Right ventricle myocardium inferior (tissue), 1 donor: ENCODE measurements around the gene OR6V1. TPM values are rescaled to one million over a fixed set of nuclear protein-coding genes. Genes with fewer than 3 reads are reported as not detected.
"Not testable (repeated sequence)": the region's sequence is repeated elsewhere in the genome, so short reads cannot be mapped to it uniquely, and the experiment has no call there.

ENCODE experiments used
- ATAC-seq: fragments of 200-7000 bp; cut with Tn5 transposase; one replicate; pipeline ENCODE4 v1.9.1; 2020; ENCODE audit warnings: mild to moderate bottlenecking, moderate library complexity
- DNase-seq: peaks from one replicate; pipeline ENCODE4 v3.0.0; 2021; ENCODE audit errors: missing footprints
- intact Hi-C: fragments of 100-400 bp; cut with DNase I; formaldehyde crosslinking; loops from one replicate; pipeline ENCODE4 v1.11.0; 2022
- total RNA-seq: library from RNA; stranded (reverse); fragmentation: NEBNext Ultra II Directional; extraction: Animal tissue kit (Norgen Biotek cat#: 25700); gene quantifications from one replicate; pipeline ENCODE4 v1.2.1, GENCODE V29; 2021
- donor health status: DM: no; HTN: yes; CAD: no; lungs with severe emphysema.

OR6V1 gene
- total RNA-seq, 1 donor from 2014 or later: not detected

DNA sequence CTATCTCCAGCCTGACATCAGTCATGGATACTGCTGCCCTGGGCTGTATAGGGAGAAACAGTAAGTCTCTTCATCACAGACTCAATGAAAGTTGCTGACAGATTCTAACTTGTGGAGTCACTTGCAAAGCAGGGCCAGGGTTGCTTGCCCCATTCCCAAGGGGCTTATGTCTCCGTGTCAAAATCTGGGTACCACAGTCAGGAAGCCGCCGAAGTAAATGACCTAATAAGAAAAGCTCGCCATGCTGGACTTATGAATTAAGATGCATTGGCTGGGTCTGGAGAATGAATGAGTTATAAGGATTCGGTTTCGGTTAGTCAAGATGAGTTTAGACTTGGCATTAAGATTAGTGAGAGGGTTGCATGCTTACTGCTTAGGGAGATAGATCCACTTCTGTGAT lies 10.8 kb upstream of the OR6V1 start:
- intact Hi-C loops: no loop called here
- ATAC-seq: no peak
- no peak for DNase-seq

DNA sequence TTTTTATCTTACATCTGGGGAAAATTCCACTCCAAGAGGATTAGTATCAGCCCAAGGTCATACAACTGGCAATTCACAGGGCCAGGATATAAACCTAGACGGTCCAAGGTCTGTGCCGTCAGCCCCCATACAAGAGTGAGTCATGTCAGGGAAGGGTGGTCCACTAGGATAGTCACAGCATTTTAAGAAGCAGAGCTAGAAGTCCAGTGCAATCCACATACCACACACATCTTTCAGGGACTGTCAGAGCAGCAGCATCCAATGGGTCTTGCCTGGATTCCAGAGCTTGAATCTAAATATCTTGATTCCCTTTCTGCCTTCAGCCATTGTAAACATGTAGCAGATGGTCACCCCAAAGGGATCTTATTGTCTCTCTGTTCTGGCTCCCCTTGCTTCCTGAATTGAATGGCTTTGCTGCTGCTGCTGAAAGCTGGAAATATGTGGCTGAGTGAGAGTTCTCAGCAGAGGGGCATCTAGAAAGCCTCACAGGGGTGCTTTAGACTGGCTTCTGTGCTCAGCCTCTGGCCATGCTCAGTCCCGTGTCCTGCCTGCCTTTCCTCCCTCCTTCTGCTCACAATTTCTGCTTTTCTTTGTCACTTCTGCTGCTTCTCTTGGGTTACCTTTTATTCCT lies 9.9 kb upstream of the OR6V1 start:
- intact Hi-C loops: no loop called here
- no peak for ATAC-seq
- no peak for DNase-seq

DNA sequence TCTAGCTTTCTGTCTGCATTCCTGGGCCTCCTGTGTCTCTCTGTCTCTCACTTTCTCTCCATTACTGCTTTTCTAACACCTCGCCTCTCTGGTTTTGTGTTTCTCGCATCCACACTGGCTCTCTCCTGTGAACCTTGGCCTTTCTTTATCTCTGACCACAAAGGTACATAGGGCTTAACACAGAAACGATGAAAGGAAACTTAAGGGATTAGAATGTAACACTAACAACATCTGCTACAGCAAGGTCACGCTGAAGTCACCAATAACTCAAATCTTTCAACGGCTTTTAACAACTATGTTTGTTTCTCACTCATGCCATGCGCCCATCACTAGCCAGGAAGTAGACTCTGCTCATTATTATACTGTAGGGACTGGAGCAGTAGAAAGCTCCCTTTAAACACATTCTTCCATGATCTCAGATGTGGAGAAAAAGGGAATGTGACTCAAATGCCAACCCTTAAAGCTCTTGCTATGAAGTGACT lies 9.3 kb upstream of the OR6V1 start:
- DNase-seq: no peak
- no peak for ATAC-seq
- intact Hi-C loops: no loop called here

DNA sequence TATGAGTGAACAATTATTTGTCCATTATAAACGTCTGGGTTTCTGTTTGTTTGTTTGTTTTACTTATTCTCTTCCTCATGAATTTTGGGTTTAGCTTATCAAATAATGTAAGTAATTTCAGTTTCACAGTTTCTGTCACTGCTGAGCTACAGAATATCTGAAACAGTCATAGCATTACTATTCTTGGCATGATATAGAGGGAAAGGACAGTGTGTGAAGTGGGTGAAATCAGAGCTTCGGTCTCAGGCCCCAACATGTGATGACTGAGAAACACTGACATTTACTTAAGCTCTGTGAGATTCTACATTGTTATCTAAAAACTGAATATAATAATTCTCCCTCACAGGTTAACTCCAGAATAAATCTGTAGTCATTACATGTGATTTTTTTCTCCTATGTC lies 8.8 kb upstream of the OR6V1 start:
- DNase-seq (no peak), ATAC-seq (no peak)
- intact Hi-C loops: no loop called here

DNA sequence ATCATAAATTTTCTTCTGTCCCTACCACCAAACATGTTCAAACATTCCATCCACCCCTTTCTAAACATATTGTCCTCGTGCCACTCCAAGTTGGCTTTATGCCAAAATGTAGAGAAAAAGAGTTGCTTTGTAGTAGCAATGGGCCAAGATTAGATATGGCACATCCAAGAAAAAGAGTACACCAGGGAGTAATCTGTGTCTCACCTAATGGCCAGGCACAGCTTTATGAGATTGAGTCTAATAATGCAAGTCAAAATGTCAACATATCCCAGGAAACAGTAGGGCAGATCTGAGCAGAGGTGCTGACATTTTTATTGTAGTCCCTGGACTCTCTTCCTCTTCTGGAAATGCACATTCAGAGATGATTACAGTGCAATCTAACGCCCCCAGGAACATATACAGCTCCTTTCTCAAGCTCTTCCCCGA lies 5.7 kb upstream of the OR6V1 start:
- DNase-seq (no peak), ATAC-seq (no peak)
- intact Hi-C loops: no loop called here

DNA sequence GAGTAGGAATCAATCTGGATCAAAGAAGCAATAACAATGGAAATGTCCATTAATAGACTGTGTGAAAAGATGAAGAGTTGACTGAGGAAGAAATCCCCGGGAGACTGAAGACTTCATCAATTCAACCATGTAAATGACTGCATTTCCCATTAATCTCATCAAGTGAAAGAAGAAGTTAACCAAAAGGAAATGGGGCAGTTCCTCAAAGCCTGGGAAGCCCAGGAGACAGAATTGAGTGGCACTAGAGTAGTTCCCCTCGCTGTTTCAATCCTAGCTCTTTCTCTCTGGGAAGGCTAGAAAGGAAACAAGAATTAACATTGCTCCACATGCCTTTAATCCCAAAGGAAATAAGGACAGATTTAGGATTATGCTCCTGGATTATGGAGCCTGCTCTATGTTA lies 4.8 kb upstream of the OR6V1 start:
- no peak for ATAC-seq
- intact Hi-C loops: no loop called here
- DNase-seq: no peak

DNA sequence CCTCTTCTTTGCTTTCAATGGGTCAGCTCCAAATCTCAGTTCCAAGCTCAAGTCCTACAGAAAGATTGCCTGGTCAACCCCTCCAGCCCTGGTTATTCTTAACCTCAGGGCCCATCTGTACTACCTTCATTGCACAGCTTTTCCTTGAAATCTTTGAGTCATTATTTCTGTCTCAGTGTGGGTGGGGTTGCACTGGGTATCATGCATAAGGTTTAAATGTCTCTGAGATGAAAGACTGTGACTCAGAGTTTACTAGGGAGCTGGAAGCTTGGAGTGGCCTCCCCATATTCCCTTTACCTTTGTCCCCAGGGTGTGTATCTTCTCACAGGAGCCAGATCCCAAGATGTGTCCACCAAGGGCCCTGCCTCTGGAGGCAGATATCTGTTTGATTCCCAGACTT lies 3.3 kb upstream of the OR6V1 start:
- DNase-seq (no peak), ATAC-seq (no peak)
- intact Hi-C loops: no loop called here

DNA sequence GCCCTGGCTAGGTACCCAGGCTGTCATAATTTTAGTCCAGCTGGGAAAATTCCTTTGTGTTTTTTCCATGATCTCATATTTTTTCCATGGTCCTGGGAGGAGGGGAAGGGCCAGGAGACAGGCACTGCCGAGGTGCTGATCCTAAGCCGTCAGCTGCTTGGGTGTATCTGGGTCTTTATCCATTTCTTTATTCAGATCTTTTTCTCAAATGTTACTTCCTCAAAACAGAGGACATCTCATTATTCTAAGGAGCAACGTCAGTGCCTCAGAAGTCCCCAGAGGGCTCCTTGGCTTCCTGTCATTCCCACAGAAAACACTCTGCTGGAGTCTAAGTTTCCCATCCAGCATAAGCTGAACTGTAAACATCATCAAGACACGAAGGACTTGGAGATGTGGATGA lies 2.8 kb upstream of the OR6V1 start:
- ATAC-seq (peak; percentile 70), DNase-seq (no peak)
- intact Hi-C loops: no loop called here

DNA sequence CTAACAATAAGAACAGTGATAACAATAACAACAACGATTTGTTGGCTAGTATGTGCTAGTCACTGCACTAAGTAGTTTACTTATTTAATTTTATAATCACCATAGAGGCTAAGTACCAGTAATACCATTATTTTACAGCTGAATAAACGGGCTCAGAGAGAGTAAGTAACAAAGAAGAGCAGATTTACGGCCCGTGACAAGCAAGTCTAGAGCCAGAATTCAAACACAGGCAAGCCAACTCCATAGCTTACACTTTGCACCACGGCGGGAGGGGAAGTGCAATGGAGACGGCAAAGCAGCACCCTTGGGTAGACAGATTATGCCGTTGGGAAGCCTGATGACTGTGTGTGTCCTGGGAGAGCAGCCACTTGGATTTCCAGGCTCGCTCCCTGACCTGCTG lies 1.2 kb upstream of the OR6V1 start:
- ATAC-seq: no peak
- DNase-seq: no peak
- intact Hi-C loops: no loop called here

DNA sequence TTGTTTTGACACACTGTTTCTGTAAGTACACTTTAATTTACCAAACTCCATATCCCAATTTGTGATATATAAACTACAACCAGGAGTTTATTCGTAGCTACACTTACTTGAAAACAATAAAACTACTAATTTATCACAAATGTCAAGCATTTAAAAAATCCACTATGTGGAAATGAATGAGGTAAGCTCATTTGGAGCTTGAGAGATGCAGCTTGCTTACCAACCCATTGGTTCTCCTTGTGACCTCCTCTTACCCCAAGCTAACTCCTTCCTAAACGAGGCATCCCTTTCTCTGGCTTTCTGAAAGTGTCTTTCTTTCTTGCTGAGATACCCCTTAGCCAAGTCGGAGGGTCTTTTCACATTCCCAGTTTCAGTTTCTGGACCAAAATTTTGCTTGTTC lies 2.5 kb downstream of the OR6V1 start:
- no peak for DNase-seq
- no peak for ATAC-seq
- intact Hi-C loops: no loop called here

DNA sequence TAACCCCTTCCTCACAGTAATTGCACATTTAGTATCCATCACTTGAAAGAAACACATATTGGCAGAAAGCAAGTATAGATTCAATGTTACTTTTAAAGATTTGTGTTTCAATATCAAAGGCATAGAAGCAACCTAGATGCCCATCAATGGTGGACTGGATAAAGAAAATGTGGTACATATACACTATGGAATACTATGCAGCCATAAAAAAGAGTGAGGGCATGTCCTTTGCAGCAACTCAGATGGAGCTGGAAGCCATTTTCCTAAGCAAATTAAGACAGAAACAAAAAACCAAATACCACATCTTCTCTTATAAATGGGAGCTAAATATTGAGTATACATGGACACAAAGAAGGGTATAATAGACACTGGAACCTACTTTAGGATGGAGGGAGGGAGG lies 3.6 kb downstream of the OR6V1 start:
- DNase-seq (no peak), ATAC-seq (no peak)
- intact Hi-C loops: no loop called here

DNA sequence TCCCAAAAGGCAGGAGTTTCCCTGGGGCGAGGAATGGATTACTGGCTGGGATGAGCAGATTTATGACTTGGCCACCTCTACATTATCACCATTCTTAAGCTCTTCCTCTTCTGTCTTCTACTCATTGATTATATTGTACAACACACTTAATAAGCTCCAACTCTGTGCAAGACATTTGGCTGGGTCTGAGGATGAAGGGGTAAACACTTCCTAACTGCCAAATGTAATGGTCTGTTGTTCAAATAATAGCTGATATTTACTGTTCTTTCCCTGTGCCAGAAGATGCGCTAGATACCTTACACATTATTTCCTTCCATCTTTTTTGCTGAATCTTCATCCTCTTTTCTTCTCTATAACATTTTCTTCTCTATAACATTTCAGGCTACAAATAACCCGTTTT lies 11.6 kb downstream of the OR6V1 start:
- intact Hi-C loops: no loop called here

DNA sequence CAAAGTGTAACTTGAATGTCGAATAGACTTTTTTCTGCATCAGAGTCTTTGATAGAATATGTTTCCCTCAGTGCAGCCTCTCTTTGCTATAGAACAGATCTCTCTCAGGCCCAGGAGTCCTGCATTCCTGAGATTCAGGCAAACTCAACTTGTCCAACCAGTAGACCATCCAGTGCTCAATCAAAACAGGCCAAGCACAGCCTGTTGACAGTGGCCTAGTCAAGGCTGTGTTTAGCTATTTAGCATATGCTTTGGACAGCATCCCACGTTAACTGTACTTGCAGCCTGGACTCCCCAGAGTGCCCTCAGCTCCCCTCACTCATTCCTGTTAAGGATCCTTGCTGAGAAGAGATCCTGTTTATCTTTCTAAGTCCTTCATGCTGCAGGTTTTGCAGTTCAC lies 16.3 kb downstream of the OR6V1 start:
- ATAC-seq: no peak
- no peak for DNase-seq
- intact Hi-C loops: no loop called here

More for the DNA sequence above, 11.6 kb downstream of the OR6V1 start:
- ATAC-seq: no peak
- DNase-seq: no peak

DNA sequence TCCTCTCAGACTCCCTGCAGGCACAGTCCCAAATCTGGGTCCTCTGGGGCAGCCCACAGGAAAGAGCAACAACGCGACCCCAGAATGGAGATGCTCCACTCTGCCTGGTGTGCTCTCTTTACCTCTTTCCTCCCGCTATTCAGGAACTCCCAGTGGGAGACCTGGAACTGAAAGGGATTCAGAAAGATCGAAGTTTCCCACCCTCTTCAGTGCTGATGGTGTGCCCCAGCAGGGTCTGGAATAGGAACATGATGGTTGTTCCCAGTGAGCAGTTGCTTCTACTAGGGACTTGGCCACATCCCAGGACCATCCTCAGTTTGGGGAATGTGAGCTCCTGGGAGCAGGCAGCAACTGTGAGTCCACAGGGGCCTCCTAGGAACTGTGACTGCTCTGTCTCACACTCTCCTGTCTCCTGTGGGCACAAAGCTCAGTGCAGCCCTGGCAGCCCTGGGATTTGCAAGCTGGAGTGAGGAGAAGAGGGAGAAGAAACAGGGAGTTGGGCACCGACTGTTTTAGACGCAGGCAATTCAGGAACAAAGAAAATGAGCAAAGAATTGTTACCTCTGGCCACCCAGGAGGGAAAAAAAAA lies 17.9 kb downstream of the OR6V1 start:
- ATAC-seq: no peak
- intact Hi-C loops: no loop called here
- DNase-seq: no peak

DNA sequence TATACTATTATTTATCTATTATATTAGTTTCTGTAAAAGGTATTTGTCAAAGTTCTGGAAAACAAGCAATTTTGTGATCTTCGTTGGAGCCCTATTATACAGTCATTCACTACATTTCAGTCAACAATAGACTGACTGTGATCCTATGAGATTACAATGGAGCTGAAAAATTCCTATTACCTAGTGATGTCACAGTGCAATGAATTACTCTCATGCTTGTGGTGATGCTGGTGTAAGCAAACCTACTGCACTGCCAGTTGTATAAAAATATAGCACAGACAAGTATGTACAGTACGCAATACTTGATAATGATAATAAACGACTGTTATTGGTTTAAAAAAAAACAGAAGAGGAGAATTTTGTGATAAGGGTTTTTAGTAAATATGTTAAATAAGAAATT lies 21.4 kb downstream of the OR6V1 start:
- no peak for DNase-seq
- no peak for ATAC-seq
- intact Hi-C loops: no loop called here

DNA sequence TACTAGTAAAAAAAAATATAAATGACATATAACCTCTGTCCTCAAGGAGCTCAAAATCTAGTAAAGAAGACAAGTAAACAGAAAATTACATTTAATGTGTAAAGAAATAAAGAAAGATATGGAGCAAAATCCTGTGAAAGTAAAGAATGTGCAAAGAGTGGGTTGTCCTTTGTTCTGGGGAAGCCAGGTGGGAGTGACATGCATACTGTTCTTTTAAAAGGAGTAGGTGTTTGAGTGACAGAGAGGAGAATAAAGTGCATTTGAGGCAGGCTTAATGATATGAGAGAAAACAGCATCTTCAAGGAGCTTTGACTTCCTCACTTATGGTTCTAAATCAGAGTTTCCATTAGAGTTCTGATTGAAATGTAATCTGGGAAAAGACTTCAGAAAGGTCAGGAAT lies 22.0 kb downstream of the OR6V1 start:
- ATAC-seq: no peak
- intact Hi-C loops: no loop called here
- DNase-seq: no peak

DNA sequence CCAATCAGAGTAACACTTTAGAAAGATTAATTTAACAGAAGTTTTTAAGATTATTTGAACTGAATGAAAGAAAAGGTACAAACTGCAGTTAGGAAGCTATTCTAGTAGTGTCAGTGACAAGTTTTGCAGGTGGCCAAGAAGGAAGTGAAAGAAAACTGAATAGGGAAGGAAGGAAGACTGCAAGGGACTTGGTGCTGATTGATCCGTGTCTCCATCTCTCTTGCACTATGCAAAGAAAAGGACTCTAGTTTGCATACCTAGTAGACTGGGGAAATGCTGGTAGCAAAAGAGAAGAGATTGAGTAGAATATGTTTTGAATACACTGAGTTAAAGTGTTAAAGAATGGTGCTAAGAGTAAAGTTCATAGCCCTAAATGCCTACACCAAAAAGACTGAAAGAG lies 33.0 kb downstream of the OR6V1 start:
- intact Hi-C loops: no loop called here
- ATAC-seq: no peak
- DNase-seq: no peak

DNA sequence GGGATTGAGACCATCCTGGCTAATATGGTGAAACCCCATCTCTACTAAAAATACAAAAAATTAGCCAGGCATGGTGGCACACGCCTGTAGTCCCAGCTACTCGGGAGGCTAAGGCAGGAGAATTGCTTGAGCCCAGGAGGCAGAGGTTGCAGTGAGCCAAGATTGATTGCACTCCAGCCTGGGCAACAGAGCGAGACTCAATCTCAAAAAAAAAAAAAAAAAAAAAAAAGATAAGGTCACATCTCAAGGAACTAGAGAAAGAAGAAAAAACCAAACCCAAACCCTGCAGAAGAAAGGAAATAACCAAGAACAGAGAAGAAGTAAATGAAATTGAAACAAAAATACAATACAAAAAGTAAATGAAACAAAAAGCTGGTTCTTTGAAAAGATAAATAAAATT lies 33.5 kb downstream of the OR6V1 start:
- intact Hi-C loops, DNase-seq, ATAC-seq: not testable (repeated sequence)

DNA sequence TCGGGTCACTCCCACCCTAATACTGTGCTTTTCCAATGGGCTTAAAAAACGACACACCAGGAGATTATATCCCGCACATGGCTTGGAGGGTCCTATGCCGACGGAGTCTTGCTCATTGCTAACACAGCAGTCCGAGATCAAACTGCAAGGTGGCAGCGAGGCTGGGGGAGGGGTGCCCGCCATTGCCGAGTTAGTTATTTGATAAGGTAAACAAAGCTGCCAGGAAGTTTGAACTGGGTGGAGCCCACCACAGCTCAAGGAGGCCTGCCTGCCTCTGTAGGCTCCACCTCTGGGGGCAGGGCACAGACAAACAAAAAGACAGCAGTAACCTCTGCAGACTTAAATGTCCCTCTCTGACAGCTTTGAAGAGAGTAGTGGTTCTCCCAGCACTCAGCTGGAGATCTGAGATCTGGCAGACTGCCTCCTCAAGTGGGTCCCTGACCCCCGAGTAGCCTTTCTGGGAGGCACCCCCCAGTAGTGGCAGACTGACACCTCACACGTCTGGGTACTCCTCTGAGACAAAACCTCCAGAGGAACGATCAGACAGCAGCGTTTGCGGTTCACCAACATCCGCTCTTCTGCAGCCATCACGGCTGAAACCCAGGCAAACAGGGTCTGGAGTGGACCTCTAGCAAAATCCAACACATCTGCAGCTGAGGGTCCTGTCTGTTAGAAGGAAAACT lies 36.5 kb downstream of the OR6V1 start:
- intact Hi-C loops, ATAC-seq, DNase-seq: not testable (repeated sequence)

DNA sequence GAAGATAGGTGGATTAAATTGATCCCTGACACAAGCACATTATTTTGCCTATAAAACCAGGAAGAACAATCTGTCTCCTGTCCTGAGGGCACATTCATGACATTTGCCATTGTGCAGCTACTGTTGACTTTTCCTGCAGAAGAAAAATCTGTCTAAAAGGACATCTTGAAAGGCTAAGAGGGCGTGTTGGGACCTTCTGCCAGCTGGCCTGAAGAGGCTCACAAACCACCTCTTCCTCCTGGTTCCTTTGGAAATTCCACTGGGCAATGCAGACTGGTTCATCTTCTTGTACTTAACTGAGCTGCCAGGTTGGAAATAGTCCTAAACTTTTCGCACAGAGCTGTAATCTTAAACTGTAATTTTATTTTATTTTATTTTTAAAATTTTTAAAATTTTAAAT lies 44.0 kb downstream of the OR6V1 start:
- ATAC-seq (no peak), DNase-seq (no peak)
- intact Hi-C loops: no loop called here
